Endodermal cell (in vitro differentiated cells): ENCODE results near the gene RAB25. TPM values are rescaled to one million over a fixed set of nuclear protein-coding genes. Genes with fewer than 3 reads are reported as not detected.

Source experiments
- DNase-seq: peaks from one replicate; pipeline ENCODE4 v3.0.0-alpha.2; 2017
- H3K27ac ChIP-seq: 2 replicates; pipeline ENCODE4 v1.5.1; 2013; ENCODE audit warnings: mild to moderate bottlenecking, low read depth, low read length, moderate library complexity
- H3K27me3 ChIP-seq: 2 replicates; pipeline ENCODE4 v1.6.1; 2013; ENCODE audit warnings: mild to moderate bottlenecking, low read length, moderate library complexity; ENCODE audit not compliant: insufficient read depth, control insufficient read depth, poor library complexity, severe bottlenecking
- H3K36me3 ChIP-seq: 2 replicates; pipeline ENCODE4 v1.7.0; 2013; ENCODE audit warnings: mild to moderate bottlenecking, low read length, moderate library complexity; ENCODE audit not compliant: control insufficient read depth, insufficient read depth
- H3K4me1 ChIP-seq: one replicate; pipeline ENCODE4 v1.7.0; 2013; ENCODE audit warnings: low read length; ENCODE audit not compliant: control insufficient read depth, insufficient read depth
- H3K4me3 ChIP-seq: 2 replicates; pipeline ENCODE4 v1.5.1; 2013; ENCODE audit warnings: mild to moderate bottlenecking, low read length, moderate library complexity
- H3K9ac ChIP-seq: 2 replicates; pipeline ENCODE4 v1.6.1; 2013; ENCODE audit warnings: mild to moderate bottlenecking, low read length, moderate library complexity; ENCODE audit not compliant: poor library complexity, severe bottlenecking; ENCODE audit errors: extremely low read depth
- H3K9me3 ChIP-seq: 2 replicates; pipeline ENCODE4 v1.6.1; 2013; ENCODE audit warnings: mild to moderate bottlenecking, low read length, moderate library complexity; ENCODE audit not compliant: control insufficient read depth
- H3K27ac Mint-ChIP-seq: 2 replicates; pipeline ENCODE4 v1.8.0; 2020; ENCODE audit warnings: mixed read lengths
- H3K27me3 Mint-ChIP-seq: 2 replicates; pipeline ENCODE4 v1.8.0; 2021; ENCODE audit warnings: mild to moderate bottlenecking, mixed read lengths; ENCODE audit not compliant: insufficient read depth
- H3K36me3 Mint-ChIP-seq: 2 replicates; pipeline ENCODE4 v1.8.0; 2020; ENCODE audit warnings: low read depth, mixed read lengths
- H3K4me1 Mint-ChIP-seq: 2 replicates; pipeline ENCODE4 v1.8.0; 2020; ENCODE audit warnings: mixed read lengths
- H3K4me3 Mint-ChIP-seq: 2 replicates; pipeline ENCODE4 v1.8.0; 2020; ENCODE audit warnings: mild to moderate bottlenecking, moderate library complexity, mixed read lengths
- H3K9me3 Mint-ChIP-seq: 2 replicates; pipeline ENCODE4 v1.8.0; 2020; ENCODE audit warnings: mild to moderate bottlenecking, mixed read lengths
- CTCF ChIP-seq: fragments of 200-600 bp; sonication (generic); conservative IDR thresholded peaks from 2 replicates; pipeline ENCODE4 v1.5.0; 2021; ENCODE audit warnings: antibody characterized with exemption, mild to moderate bottlenecking
- WGBS, 2 experiments: methylation state at CpG; one replicate each; pipeline versions ENCODE4 v1.1.5 to v1.1.7; 2013; ENCODE audit warnings: missing lambda C conversion rate in 2 of 2, mixed read lengths in 1 of 2; ENCODE audit not compliant: insufficient coverage in 1 of 2, insufficient read length in 1 of 2; 5-methylcytosine and 5-hydroxymethylcytosine counted together
- total RNA-seq, 2 donors: library from RNA; stranded (reverse); fragmentation: NEBNext Ultra II Directional in 1 of 2; extraction: Animal tissue kit (Norgen Biotek cat#: 25700) in 1 of 2; gene quantifications; 2 replicates in 1 of 2; 3 replicates in 1 of 2; pipeline ENCODE4 v1.2.1, GENCODE V29; 2021

Gene RAB25
- total RNA-seq, 2 donors from 2014 or later: 82.0 to 84.4 TPM

GRCh38 chr1:156106624-156107488 is 45.9 kb downstream of the RAB25 start:
- H3K27ac ChIP-seq: peak overlapping the region; percentile 93
- WGBS, 2 experiments: 25 to 46% methylated on average over 7 to 10 of the region's 14 CpGs
- H3K4me3 ChIP-seq: peak overlapping the region; percentile 71
- H3K36me3 ChIP-seq: peaks cover 21% of the 10 kb centered on the region
- Mint-ChIP-seq H3K4me3 (peak overlapping the region; percentile 52), H3K27ac (peak overlapping the region; percentile 91), H3K27me3 (peaks cover 5% of the 10 kb centered on the region), H3K9me3 (no peaks in the 10 kb centered on the region), H3K36me3 (peaks cover 8% of the 10 kb centered on the region), H3K4me1 (peaks cover 40% of the 10 kb centered on the region)
- H3K27me3 ChIP-seq: no peaks in the 10 kb centered on the region
- TF ChIP-seq CTCF: no peak
- peak overlapping the region; percentile 91 for H3K9ac ChIP-seq
- DNase-seq: peak; percentile 95
- no peaks in the 10 kb centered on the region for H3K9me3 ChIP-seq
- peaks cover 21% of the 10 kb centered on the region for H3K4me1 ChIP-seq

DNA sequence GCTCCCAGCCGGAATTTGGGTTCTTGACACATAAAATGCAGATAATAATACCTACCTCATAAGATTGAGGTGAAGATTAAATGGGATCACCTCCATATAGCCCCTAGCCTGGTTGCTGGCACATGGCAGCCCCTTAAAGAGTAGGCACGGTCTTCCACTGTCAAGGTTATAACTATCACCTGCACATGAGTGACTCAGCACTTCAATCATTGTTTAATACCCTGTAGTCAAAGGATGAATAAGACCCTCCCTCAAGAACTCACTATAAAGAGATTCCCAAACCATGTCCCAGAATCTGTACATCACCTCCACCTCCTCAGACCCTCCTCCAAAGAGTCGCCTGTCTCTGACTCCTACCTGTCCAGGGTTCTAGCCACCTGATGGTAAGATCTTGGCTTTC is 47.1 kb downstream of the RAB25 start:
- Histone ChIP-seq H3K9ac (no peak overlapping the region), H3K9me3 (no peaks in the 10 kb centered on the region), H3K36me3 (peaks cover 11% of the 10 kb centered on the region), H3K27me3 (no peaks in the 10 kb centered on the region), H3K4me1 (peaks cover 21% of the 10 kb centered on the region), H3K4me3 (no peak overlapping the region), H3K27ac (no peak overlapping the region)
- Mint-ChIP-seq H3K27me3 (peaks cover 6% of the 10 kb centered on the region), H3K27ac (no peak overlapping the region), H3K4me3 (no peak overlapping the region), H3K36me3 (peaks cover 8% of the 10 kb centered on the region), H3K4me1 (peaks cover 40% of the 10 kb centered on the region), H3K9me3 (no peaks in the 10 kb centered on the region)
- TF ChIP-seq CTCF: no peak
- no peak for DNase-seq
- 83 to 86% methylated on average over 2 to 3 of the region's 3 CpGs for WGBS, 2 experiments

DNA sequence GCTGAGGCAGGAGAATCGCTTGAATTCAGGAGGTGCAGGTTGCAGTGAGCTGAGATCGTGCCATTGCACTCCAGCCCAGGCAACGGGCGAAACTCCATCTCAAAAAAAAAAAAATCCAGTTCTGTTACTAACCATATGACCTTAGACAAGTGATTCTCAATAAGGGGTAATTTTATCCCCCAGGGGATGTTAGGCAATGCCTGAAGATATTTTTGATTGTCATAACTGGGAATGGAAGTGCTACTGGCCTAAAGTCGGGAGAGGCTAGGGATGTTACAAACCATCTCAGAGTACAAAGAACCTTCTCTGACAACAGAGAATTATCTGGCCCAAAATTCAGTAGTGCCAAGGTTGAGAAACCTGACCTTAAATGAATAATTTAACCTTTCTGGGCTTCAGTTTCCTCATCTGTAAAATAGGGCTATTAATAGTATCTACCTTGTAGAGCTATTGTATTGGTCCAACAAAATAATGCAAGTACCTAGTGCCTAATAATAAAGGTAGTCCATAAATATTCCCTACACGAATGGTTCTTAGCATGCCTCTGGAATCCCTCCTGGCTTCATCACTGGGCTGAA is 47.8 kb downstream of the RAB25 start:
- H3K36me3 ChIP-seq: peaks cover 8% of the 10 kb centered on the region
- Mint-ChIP-seq H3K4me1 (peaks cover 41% of the 10 kb centered on the region), H3K4me3 (no peak overlapping the region), H3K36me3 (peaks cover 8% of the 10 kb centered on the region), H3K9me3 (no peaks in the 10 kb centered on the region), H3K27me3 (peaks cover 12% of the 10 kb centered on the region), H3K27ac (no peak overlapping the region)
- peaks cover 21% of the 10 kb centered on the region for H3K4me1 ChIP-seq
- H3K27me3 ChIP-seq: no peaks in the 10 kb centered on the region
- no peak for DNase-seq
- H3K9ac ChIP-seq: no peak overlapping the region
- no peak for TF ChIP-seq CTCF
- H3K27ac ChIP-seq: no peak overlapping the region
- 94 to 100% methylated on average over 6 of the region's 6 CpGs for WGBS, 2 experiments
- no peaks in the 10 kb centered on the region for H3K9me3 ChIP-seq
- H3K4me3 ChIP-seq: no peak overlapping the region
